Epidermal melanocyte (primary cell): Measurements from ENCODE around the gene CYP4F11.
"Not testable (repeated sequence)": the region's sequence is repeated elsewhere in the genome, so short reads cannot be mapped to it uniquely, and the experiment has no call there.

ENCODE experiments used
- DNase-seq: peaks from one replicate; pipeline ENCODE4 v3.0.0; 2011; ENCODE audit warnings: low spot score; ENCODE audit not compliant: insufficient read length

Gene CYP4F11

DNA sequence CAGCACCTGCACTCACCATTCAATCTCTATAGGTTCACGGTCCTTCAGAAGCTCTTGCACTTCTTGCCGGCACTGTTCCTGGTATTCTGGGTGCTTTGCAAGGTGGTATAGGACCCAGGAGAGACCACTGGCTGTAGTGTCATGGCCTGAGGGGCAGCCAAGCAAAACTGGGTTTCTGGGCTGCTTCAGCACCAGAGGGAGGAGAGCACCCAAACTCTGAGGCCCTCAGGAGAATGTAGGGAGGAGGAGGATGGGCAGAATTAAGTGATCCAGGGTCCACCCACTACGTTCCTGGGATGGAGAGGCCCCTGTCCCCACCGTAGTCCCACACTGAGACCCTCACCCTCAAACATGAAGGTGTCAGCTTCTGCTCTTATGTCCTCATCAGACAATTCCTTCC is 12.3 kb downstream of the CYP4F11 start:
- DNase-seq: no peak

DNA sequence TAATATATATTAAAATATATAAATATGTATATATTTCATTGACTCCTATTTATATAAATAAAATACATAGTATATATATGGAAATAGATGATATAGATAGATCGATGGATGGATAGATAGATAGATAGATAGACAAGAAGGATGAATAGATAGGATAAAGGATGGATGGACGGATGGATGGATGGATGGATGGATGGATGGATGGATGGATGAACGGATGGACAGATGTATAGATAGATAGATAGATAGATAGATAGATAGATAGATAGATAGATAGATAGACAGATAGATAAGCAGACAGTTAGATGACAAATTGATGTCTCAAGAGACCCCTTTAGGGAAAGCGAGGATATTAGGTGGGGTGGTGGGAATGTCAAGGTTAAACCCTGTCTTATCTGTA is 15.1 kb downstream of the CYP4F11 start:
- no peak for DNase-seq

DNA sequence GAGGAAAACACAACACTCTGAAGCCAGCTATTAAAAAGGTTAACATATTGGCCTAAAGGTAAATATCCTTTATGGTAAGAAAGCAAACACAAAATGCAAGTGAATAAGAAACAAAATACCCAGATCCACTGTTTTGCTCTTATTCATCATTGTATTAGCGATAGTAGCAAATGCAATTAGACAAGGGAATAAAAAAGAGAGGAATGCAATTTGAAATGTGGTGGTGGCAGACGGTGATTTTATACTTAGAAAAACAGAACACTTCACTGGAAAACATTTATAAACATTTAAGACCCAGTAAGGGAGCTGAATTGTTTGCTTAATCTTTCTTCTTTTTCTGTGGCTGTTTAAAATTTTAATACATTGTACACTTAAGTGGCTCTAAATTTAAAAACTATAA is 19.2 kb downstream of the CYP4F11 start:
- DNase-seq: no peak

DNA sequence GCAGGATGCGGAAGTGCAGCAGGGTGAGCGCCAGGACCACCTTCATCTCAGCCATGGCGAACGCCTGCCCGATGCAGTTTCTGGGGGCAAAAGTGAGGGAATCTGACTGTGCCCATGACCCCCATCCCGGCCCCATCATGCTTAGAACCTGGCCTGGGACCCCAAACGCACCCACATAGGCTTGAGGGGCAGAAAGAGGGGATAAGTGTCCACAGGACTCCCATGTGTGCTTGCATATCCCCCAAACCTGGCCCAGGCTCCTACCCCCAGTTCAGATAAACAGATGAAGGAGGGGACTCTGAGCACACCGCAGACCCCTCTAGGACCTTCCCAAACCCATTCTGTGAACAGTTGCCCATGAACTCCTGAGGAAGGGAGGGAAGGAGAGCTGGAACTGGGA is 20.5 kb downstream of the CYP4F11 start:
- no peak for DNase-seq

DNA sequence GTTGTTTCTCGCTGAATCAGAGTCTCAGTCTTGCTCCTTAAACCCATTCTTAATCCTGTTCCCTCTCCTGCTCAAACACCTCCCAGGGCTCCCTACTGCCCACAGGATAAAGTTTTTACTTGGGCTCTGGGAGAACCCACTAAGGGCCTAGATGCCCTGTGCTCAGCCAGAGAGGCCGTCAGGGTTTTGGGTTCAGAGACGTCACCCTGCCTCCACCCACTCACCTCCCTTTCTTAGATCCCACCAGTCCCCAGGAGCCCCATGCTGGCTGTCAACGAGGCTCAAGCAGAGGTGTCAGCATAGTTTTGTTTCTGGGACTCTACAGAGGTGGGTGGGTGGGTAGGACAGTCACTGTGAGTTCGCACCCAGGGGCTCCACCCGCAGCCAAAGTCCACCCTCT is 20.9 kb downstream of the CYP4F11 start:
- DNase-seq: no peak

DNA sequence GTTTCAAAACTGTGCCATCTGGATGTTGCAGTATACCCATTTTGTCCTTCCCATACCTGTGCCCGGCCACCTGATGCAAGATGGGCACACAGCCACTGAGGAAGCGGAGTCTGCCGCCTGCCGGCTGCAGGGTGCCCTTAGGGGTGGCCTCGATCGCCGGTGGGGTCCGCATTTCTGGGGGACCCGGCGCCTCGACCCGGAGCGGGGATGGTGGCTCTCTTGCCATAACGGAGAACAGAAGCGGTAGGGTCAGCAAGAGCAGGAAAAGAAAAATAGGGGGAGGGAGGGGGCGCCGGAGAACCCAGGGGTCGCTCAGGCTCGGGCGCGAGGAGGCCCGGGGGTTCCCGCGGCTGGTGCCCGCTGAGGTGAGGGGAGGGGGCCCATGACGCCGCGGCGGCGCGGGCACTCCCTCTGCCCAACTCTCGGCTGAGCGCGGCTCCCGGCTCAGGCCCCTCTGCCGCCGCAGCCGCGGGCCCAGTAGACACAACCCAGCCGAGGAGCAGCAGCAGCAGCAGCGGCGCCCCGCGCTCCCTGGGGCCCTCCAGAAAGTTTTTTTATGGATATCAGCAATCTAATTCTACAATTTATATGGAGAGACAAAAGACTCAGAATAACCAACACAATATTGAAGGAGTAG is 22.6 kb downstream of the CYP4F11 start:
- no peak for DNase-seq

DNA sequence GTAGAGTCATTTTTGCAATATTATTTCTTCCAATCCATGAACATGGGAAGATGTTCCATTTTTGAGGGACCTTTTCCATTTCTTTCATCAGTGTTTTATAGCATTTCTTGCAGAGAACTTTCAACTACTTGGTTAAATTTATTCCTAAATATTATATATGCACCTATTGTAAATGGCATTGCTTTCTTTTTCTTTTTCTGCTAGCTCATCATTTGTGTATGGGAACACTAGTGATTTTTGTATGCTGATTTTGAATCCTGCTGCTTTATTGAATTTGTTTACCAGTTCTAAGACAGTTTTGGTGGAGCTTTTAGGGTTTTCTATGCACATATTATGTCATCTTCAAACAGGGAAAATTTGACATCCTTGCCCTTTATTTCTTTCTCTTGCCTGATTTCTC is 29.3 kb downstream of the CYP4F11 start:
- no peak for DNase-seq

DNA sequence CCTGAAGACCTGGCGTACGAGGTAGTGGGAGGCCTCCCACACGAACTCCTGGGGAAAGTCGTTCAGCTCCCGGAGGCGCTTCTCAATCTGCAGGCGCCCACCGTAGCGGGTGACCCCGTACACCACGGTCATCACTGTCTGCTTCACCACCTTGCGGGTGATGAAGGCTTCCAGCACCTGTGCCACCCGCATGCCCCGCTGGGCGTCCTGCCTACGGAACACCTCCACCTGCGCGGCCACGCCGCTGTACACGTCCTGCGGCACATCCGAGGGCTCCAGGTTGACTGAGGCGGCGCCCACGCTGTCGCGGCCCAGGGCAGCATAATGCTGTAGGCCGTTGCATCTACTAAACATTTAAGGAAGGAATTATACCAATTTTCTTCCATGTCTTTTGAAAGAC is 31.4 kb downstream of the CYP4F11 start:
- DNase-seq: not testable (repeated sequence)

DNA sequence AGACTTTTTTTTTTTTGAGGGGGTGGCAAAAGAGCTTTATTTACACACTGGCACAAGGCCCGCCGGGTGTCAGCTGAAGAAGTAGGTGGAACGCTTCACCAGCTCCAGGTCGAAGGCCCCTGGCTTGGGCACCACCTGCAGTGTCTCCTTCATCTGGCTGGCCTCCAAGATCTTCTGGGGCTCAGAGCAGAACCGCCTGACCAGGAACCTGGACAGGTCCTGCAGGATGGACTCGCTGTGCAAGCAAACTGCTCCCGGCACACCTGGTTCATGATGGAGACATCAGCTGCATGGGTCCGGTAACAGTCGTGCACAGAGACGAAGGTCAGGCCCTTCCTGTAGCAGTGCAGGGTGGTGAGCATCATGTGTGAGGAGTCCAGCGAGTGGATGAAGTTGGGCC is 32.1 kb downstream of the CYP4F11 start:
- DNase-seq: no peak

DNA sequence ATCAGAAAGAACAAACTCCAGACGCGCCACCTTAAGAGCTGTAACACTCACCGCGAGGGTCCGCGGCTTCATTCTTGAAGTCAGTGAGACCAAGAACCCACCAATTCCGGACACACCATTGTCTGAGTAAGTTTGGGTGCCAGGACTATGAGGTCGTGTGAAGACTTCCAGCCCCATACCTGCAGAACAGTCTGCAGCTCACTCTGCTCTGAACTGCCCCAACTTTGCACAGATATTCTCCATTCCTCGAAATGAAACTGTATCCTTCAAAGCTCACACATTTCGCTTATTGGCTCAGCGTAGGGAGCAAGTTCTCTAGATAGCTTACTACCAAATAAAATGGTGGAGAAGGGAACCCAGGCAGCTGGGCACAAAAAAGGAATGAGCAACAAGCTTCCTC is 33.8 kb downstream of the CYP4F11 start:
- DNase-seq: no peak

DNA sequence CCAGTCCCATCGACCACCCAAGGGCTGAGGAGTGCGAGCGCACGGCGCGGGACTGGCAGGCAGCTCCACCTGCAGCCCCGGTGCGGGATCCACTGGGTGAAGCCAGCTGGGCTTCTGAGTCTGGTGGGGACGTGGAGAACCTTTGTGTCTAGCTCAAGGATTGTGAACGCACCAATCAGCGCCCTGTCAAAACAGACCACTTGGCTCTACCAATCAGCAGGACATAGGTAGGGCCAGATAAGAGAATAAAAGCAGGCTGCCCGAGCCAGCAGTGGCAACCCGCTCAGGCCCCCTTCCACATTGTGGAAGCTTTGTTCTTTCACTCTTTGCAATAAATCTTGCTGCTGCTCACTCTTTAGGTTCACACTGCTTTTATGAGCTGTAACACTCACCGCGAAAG is 34.3 kb downstream of the CYP4F11 start:
- not testable (repeated sequence) for DNase-seq

DNA sequence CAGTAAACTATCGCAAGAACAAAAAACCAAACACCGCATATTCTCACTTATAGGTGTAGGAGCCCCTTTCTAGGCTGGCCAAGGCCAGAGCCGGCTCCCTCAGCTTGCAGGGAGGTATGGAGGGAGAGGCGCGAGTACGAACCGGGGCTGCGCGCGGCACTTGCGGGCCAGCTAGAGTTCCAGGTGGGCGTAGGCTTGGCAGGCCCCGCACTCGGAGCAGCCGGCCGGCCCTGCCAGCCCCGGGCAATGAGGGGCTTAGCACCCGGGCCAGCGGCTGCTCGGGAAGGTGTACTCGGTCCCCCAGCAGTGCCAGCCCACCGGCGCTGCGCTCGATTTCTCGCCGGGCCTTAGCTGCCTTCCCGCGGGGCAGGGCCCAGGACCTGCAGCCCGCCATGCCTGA is 34.8 kb downstream of the CYP4F11 start:
- not testable (repeated sequence) for DNase-seq

DNA sequence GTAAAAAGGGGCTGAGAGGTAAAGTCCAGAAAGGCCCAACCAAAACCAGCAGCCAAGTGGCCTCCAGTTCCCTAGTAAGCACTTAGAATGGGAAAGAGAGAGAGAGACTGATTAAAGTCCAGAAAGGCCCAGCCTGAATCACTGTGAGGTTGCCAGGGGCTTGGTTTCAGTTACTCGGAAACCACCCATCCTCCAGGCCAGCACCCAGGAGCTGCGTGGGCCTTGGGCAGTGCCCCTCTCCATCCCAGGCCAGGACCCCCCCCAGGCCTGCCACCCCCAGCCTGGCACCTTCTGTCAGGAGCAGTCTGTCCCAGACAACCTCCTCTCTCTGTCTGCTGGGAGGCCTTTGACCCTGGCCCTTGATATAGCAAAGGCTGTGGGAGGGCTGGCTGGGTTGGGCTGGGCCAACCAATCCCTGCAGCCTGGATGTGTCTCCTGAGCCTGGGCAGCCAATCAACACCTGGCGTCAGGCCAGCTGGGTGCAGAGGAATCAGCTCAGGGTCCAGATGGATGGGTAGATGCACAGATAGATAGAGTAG is 36.5 kb downstream of the CYP4F11 start, which contains the start of gene CYP4F2:
CYP4F2 (minus strand) TSS at position 337 of the 539 bp plus-strand sequence. CDS start 463 bp downstream, outside the sequence.
- DNase-seq: no peak

DNA sequence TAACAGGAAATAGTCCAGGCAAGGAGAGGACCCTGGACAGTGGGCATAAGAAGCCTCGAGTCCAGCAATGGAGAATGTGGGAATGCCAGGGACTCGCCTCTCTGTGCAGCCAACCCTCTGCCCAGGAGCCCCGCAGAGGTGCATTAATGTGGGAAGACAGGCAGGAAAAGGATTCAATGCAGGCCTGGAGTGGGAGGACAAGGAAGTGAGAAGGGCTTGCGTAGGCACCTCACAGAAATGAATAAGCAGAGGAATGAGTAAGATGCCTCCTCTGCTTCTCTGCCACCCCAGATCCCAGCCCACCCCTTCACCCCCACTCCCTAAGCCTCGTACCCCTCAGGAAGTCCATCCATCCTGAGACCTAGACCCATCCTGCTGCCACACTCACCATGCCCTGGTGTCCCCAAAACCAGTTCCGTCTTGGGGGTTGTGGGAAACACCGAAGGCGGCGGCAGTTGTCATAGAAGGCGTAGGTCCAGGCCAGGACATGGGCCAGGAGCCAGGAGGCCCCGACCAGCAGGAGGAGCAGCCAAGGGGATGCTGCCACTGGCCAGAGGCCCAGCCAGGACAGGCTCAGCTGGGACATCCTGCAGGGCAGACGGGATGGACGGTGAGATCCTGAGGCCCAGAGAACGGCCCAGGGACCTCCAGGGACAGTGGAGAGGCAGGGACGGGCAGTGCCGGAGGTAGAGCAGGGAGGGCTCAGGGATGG is 37.1 kb downstream of the CYP4F11 start:
- DNase-seq: no peak

DNA sequence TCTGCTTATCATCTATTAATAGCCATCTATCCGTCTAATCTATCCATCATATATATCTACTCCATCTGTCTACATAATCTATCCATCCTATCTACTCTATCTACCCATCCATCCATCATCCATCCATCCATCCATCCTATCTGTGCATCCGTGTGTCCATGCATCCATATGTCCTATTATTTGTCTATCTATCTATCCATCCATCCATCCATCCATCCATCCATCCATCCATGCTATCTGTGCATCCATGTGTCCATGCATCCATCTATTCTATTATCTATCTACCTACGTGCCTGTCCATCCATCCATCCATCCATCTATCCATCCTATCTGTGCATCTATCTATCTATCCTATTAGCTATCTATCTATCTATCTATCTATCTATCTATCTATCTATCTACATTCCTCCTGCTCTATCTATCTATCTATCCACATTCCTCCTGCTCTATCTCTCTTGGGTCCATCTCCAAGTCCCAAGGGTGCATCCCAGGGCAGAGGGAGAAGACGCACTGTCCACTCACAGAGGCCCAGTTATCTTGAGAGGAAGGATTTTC is 38.4 kb downstream of the CYP4F11 start:
- DNase-seq: no peak

DNA sequence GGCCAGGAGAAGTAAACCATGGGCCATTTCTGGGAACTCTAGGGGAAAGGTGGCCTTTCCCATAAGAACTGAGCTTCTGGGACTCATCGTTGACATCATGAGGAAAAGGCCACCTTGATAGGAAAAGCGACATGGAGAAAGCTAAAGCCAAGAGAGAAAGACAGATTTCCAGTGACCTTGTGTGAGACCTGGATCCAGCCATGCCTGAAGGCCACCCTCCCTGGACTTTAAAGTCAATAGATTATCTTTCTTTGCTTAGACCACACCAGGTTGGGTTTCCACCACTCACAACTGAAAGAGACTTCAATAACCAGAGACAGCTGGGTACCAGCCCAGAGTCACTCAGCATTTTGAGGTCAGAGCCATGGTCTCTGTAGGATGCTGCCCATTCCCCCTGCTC is 40.0 kb downstream of the CYP4F11 start:
- DNase-seq: no peak

DNA sequence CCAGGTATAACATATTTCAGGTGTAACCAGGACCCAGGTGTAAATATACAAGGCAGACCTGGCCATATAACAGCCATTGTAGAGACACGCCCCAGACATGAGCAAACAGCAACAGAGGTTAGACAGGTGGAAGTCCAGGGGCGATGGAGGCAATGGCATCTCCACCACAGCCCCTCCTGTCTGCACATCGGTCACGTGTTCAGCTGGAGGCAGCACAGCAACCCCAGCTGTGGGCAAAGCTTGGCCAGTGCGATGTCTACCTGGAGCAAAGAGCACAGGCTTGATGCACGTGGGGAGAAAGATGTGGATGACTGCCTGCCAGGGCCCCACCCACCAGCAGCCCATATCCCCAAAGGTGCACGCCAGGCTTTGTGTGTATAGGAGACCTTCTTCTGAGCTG is 40.9 kb downstream of the CYP4F11 start:
- DNase-seq: no peak

DNA sequence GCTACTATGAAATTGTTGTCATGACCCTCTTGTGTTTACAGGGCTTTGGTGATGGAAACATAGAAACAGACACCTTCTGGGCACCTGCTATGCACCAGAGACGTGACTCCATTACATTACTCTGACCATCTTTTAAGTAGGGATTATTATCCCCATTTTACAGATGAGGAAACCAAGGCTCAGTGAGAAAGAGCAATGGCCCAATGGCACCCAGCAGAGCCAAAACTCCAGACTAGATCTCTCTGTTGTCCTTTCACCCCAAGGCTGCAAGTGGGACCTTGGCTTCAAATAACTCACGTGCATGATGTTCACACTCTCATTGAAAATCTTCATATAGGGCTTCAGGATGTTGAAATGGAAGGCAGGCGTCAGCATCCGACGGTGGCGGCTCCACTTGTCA is 42.3 kb downstream of the CYP4F11 start:
- no peak for DNase-seq

DNA sequence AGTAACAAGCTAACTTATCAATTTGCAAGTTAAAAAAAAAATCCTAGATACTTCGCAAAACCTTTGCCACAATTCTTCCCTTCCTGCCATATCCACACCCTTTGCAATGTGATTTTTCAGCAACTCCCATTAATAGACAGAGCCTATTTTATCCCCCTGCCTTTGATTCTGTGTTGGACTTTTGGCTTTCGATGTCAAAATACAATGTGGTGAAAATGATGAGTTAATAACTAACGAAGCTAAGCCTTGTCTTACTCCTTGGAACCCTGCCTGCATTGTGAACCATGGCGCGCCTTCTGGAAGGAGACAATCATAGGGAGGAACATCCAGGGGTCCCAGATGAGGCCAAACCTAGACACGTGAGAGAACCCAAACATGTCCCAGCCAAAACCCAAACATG is 42.9 kb downstream of the CYP4F11 start:
- no peak for DNase-seq

DNA sequence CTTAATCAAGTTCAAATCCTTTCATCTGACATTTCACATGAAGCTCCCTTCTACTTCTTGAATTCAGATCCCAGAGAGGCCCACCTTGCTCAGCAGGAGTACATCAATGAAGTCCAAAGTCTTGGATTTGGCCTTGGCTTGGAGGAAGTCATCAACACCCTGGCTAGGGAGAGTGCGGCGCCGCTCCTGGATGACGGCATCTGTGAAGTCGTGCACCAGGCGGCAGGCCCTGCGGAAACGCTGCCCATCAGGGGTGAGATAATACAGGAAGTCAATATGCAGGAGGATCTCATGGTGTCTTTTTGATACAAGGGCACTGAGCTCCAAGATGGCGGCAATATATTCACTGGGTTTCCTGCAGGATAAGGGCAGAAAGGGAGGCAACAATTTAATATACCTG is 45.0 kb downstream of the CYP4F11 start:
- not testable (repeated sequence) for DNase-seq

DNA sequence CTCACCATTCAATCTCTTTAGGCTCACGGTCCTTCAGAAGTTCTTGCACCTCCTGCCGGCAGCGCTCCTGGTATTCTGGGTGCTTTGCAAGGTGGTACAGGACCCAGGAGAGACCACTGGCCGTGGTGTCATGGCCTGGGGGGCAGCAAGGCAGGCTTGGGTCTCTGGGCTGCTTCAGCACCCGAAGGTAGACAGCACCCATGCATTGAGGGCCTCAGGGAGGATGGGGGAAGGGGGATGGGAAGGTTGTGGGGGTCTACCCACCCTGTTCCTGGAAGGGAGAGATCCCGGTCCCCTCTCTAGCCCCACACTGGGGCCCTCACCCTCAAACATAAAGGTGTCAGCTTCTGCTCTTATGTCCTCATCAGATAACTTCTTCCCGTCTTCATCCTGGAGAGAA is 48.4 kb downstream of the CYP4F11 start:
- no peak for DNase-seq

DNA sequence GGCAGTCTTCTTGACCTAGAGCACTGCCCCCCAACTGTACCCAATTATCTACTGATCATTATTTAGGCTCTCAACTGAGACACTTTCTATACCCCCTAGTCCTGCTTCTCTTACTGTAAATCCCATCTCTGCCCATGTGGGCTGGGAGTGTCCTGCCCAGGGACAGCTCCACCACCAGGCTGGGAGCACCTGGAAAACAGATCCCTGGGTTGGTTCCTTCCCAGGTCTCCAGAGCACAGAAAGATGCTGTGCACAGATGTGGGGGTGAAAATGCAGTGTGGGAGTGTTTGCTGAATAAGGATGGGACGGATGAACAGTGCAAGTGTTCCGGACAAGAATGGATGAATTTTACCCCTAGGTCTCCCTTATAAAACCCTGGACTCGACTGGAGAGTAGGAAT is 49.2 kb downstream of the CYP4F11 start:
- DNase-seq: no peak

DNA sequence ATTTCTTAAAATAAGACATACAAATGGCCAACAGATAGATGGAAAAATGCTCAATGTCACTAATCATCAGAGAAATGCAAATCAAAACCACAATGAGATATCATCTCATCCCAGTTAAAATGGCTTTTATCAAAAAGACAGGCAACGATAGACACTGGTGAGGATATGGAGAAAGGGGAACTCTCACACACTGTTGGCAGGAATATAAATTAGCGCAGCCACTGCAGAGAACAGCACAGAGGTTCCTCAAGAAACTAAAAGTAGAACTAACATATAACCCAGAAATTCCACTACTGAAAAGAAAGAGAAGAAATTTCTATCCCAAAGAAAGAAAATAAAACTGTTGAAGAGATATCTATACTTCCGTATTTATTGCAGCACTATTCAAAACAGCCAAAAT is 51.0 kb downstream of the CYP4F11 start:
- not testable (repeated sequence) for DNase-seq
